ENCODE data around the gene CADM1.

CADM1 gene

GRCh38 chr11:115453693-115454490, 50.3 kb downstream of the CADM1 start:
- TF ChIP-seq CTCF (IDR thresholded peaks at IDR 0.05), result no peak
- Histone ChIP-seq H3K4me1 (no peaks in the 10 kb centered on the region), H3K36me3 (no peaks in the 10 kb centered on the region), H3K27me3 (no peaks in the 10 kb centered on the region), H3K9me3 (no peaks in the 10 kb centered on the region), H3K4me3 (no peak overlapping the region), H3K27ac (no peak overlapping the region)
- intact Hi-C loops (cut with DNase I; ENCODE audit: low total_unique reads), result no loop called here
- no peak for DNase-seq

DNA sequence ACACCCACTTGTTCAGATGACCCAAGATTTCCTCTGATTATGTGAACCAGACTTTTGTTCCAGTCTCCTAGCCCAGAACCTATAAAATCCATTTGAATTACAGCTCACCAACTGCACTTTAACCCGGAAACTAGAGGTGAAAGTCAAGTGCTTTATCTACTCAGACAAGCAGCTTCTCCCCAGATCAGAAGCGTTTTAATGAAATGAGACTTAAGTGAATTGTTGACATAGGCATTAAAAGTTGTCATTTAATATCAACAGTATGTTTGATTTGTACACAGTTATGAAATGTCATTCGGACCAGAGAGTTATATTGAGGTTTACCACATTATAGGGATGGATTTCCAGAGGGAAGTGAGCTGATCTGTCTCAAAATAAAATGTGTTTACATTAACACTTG, 52.0 kb downstream of the CADM1 start:
- H3K36me3 ChIP-seq, result no peaks in the 10 kb centered on the region
- peaks cover 0 to 9% (median 8%) of the 10 kb centered on the region in 3 donors for H3K9me3 ChIP-seq
- H3K4me3 ChIP-seq, result no peak overlapping the region
- intact Hi-C loops (cut with DNase I; ENCODE audit: low total_unique reads), result no loop called here
- no peak overlapping the region for H3K27ac ChIP-seq
- no peaks in the 10 kb centered on the region for H3K27me3 ChIP-seq
- no peak for TF ChIP-seq CTCF (IDR thresholded peaks at IDR 0.05)
- no peaks in the 10 kb centered on the region for H3K4me1 ChIP-seq
- DNase-seq, result no peak

DNA sequence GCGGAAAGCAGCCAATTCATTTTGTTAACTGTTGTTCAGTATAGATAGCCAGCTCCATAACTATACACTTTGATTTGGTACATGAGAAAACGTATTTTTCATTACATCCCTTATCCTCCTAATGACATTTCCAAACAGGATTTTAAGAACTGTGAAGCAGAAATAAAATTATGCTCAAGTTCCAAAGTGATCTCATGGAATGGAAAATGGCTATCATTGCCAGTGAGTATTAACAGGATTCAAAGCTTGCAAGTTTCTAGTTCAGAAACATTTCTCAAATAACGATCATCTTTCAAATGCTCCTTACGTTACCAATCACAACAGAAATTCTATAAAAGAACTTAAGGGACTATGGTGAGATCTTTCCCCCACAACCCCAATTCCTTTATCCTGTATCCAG, 53.7 kb downstream of the CADM1 start:
- Histone ChIP-seq H3K4me1 (no peaks in the 10 kb centered on the region), H3K9me3 (peaks cover 0 to 22% (median 13%) of the 10 kb centered on the region in 3 donors), H3K27ac (no peak overlapping the region), H3K4me3 (no peak overlapping the region), H3K27me3 (no peaks in the 10 kb centered on the region), H3K36me3 (no peaks in the 10 kb centered on the region)
- TF ChIP-seq CTCF (IDR thresholded peaks at IDR 0.05), result no peak
- DNase-seq, result no peak
- intact Hi-C loops (cut with DNase I; ENCODE audit: low total_unique reads), result no loop called here

DNA sequence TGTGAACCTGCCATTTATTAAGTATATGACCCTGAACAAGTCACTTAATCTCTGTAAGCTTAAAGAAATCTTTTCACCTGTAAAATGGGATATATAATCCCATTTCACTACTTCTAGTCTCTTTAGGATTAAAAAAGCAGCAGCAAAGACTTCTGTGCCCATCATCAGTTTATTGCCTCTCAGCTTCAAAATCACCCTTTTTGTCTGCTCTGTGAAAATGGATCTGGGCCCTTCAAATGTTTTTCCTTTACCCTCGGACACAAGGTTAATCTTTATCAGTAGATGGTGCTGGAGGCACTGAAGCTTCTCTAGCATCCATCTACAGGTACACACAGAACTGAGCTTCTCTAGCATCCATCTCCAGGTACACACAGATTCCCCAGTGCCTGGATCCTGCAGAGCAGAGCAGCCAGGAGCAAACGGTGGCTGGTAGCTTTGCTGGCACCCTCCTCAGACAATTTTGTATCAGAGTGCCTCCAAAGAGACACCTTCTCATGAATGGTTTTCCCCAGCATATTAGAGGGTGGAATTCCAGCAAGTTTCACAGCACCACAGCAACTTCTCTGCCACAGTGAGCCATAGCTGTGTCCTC, 56.8 kb downstream of the CADM1 start:
- no peaks in the 10 kb centered on the region for H3K27me3 ChIP-seq
- no peak for DNase-seq
- H3K9me3 ChIP-seq, result peaks cover 0 to 22% (median 13%) of the 10 kb centered on the region in 3 donors
- TF ChIP-seq CTCF (IDR thresholded peaks at IDR 0.05), result no peak
- no peak overlapping the region for H3K27ac ChIP-seq
- H3K4me3 ChIP-seq, result no peak overlapping the region
- H3K4me1 ChIP-seq, result no peaks in the 10 kb centered on the region
- intact Hi-C loops (cut with DNase I; ENCODE audit: low total_unique reads), result no loop called here
- H3K36me3 ChIP-seq, result no peaks in the 10 kb centered on the region

GRCh38 chr11:115446214-115446613, 58.0 kb downstream of the CADM1 start:
- H3K27me3 ChIP-seq, result no peaks in the 10 kb centered on the region
- no peak for DNase-seq
- no peaks in the 10 kb centered on the region for H3K36me3 ChIP-seq
- H3K27ac ChIP-seq, result no peak overlapping the region
- no peak for TF ChIP-seq CTCF (IDR thresholded peaks at IDR 0.05)
- peaks cover 0 to 22% (median 13%) of the 10 kb centered on the region in 3 donors for H3K9me3 ChIP-seq
- no peaks in the 10 kb centered on the region for H3K4me1 ChIP-seq
- intact Hi-C loops (cut with DNase I; ENCODE audit: low total_unique reads), result no loop called here
- H3K4me3 ChIP-seq, result no peak overlapping the region

Data from tibial artery (tissue), 4 donors.